Ishikawa (cell line): ENCODE results near the gene TRIM15.

Source experiments
- CEBPB ChIP-seq: IDR thresholded peaks from 2 replicates; pipeline ENCODE4 v1.6.1; 2012
- CREB1 ChIP-seq: IDR thresholded peaks from 2 replicates; pipeline ENCODE4 v1.6.1; 2012; ENCODE audit warnings: low read depth
- EGR1 ChIP-seq: IDR thresholded peaks from 2 replicates; pipeline ENCODE4 v1.6.1; 2012
- EP300 ChIP-seq: IDR thresholded peaks from 2 replicates; pipeline ENCODE4 v1.6.1; 2012; ENCODE audit warnings: borderline replicate concordance
- FOXM1 ChIP-seq: IDR thresholded peaks from 2 replicates; pipeline ENCODE4 v1.6.1; 2012; ENCODE audit warnings: low read depth, borderline replicate concordance
- MAX ChIP-seq: IDR thresholded peaks from 2 replicates; pipeline ENCODE4 v1.6.1; 2012
- NFIC ChIP-seq: IDR thresholded peaks from 2 replicates; pipeline ENCODE4 v1.6.1; 2012
- RAD21 ChIP-seq: IDR thresholded peaks from 2 replicates; pipeline ENCODE4 v1.6.1; 2012; ENCODE audit warnings: low read depth
- REST ChIP-seq: IDR thresholded peaks from 2 replicates; pipeline ENCODE4 v1.6.1; 2012; ENCODE audit warnings: low read depth, mild to moderate bottlenecking
- TAF1 ChIP-seq: IDR thresholded peaks from 2 replicates; pipeline ENCODE4 v1.6.1; 2012; ENCODE audit warnings: low read depth, mild to moderate bottlenecking
- TCF12 ChIP-seq: IDR thresholded peaks from 2 replicates; pipeline ENCODE4 v1.6.1; 2012; ENCODE audit warnings: low read depth
- TEAD4 ChIP-seq: IDR thresholded peaks from 2 replicates; pipeline ENCODE4 v1.6.1; 2012
- USF1 ChIP-seq: IDR thresholded peaks from 2 replicates; pipeline ENCODE4 v1.6.1; 2012
- YY1 ChIP-seq: IDR thresholded peaks from 2 replicates; pipeline ENCODE4 v1.6.1; 2012; ENCODE audit warnings: low read depth
- ZBTB7A ChIP-seq: IDR thresholded peaks from 2 replicates; pipeline ENCODE4 v1.6.1; 2012; ENCODE audit warnings: low read depth

TRIM15 gene

GRCh38 chr6:30149234-30149633 is 14.1 kb upstream of the TRIM15 start:
- TF ChIP-seq EP300, result no peak

- TF ChIP-seq RAD21 (no peak), FOXM1 (no peak), YY1 (no peak), EP300 (no peak), CEBPB (no peak), REST (no peak), EGR1 (no peak), USF1 (no peak), TCF12 (no peak), ZBTB7A (no peak), TAF1 (no peak), NFIC (no peak), TEAD4 (no peak)
Measured at GRCh38 chr6:30149858-30150550, 13.3 kb upstream of the TRIM15 start.

- TF ChIP-seq TCF12, result no peak
- TF ChIP-seq TEAD4, result no peak
- no peak for TF ChIP-seq RAD21
- no peak for TF ChIP-seq TAF1
- TF ChIP-seq EP300, result no peak
- no peak for TF ChIP-seq NFIC
- no peak for TF ChIP-seq EGR1
- no peak for TF ChIP-seq YY1
Measured at GRCh38 chr6:30150671-30151395, 12.5 kb upstream of the TRIM15 start.

GRCh38 chr6:30151580-30151979 is 11.8 kb upstream of the TRIM15 start:
- TF ChIP-seq FOXM1 (no peak), NFIC (no peak)

- TF ChIP-seq EP300 (no peak), REST (no peak), MAX (no peak), EGR1 (no peak), RAD21 (no peak), CREB1 (no peak), ZBTB7A (no peak)
Measured at GRCh38 chr6:30152016-30152673, 11.2 kb upstream of the TRIM15 start.

GRCh38 chr6:30152910-30153610 is 10.3 kb upstream of the TRIM15 start:
- no peak for TF ChIP-seq CEBPB
- TF ChIP-seq CREB1, result no peak
- TF ChIP-seq EP300, result no peak

GRCh38 chr6:30154061-30154460 is 9.3 kb upstream of the TRIM15 start:
- TF ChIP-seq MAX, result no peak
- no peak for TF ChIP-seq NFIC
- no peak for TF ChIP-seq RAD21
- TF ChIP-seq USF1, result no peak
- TF ChIP-seq EP300, result no peak
- no peak for TF ChIP-seq CREB1
